Measurements from ENCODE around the gene AHDC1.

GRCh38 chr1:27601771-27602461, 2.0 kb downstream of the AHDC1 start:
- no peak for TF ChIP-seq POLR2A (IDR thresholded peaks at IDR 0.05; ENCODE audit: low read length)
- TF ChIP-seq GATA1 (IDR thresholded peaks at IDR 0.05; ENCODE audit: low read depth, low read length): no peak

Data from erythroblast (primary cell).